GM23338 (cell line): ENCODE results near the gene THSD4. TPM values are rescaled to one million over a fixed set of nuclear protein-coding genes. Genes with fewer than 3 reads are reported as not detected.

ENCODE experiments used
- ATAC-seq: fragments of 200-7000 bp; cut with Tn5 transposase; 3 replicates; pipeline ENCODE4 v1.9.1; 2020
- DNase-seq: peaks from one replicate; pipeline ENCODE4 v3.0.0-alpha.2; 2015; ENCODE audit warnings: low spot score
- H2AFZ ChIP-seq: fragments of 200-600 bp; sonication (generic); 2 replicates; pipeline ENCODE4 v1.8.0; 2016; ENCODE audit warnings: antibody characterized with exemption, mild to moderate bottlenecking, moderate library complexity
- H3F3A ChIP-seq: fragments of 200-600 bp; sonication (generic); replicated peaks from 2 replicates; pipeline ENCODE4 v1.8.0; 2017; ENCODE audit warnings: antibody characterized with exemption, mixed run types, low read depth
- H3K27ac ChIP-seq: fragments of 200-600 bp; sonication (generic); 2 replicates; pipeline ENCODE4 v1.6.1; 2016; ENCODE audit warnings: low read depth
- H3K27me3 ChIP-seq: fragments of 200-600 bp; sonication (generic); 2 replicates; pipeline ENCODE4 v1.8.0; 2016; ENCODE audit warnings: mild to moderate bottlenecking, mixed run types, moderate library complexity; ENCODE audit not compliant: insufficient read depth
- H3K36me3 ChIP-seq: fragments of 200-600 bp; sonication (generic); 2 replicates; pipeline ENCODE4 v1.8.0; 2016; ENCODE audit warnings: mild to moderate bottlenecking; ENCODE audit not compliant: insufficient read depth
- H3K4me1 ChIP-seq: fragments of 200-600 bp; sonication (generic); 2 replicates; pipeline ENCODE4 v1.8.0; 2016; ENCODE audit warnings: mild to moderate bottlenecking, moderate library complexity; ENCODE audit not compliant: insufficient read depth
- H3K4me2 ChIP-seq: fragments of 200-600 bp; sonication (generic); 2 replicates; pipeline ENCODE4 v1.7.1; 2017; ENCODE audit warnings: mixed run types
- H3K4me3 ChIP-seq: fragments of 200-600 bp; sonication (generic); 2 replicates; pipeline ENCODE4 v1.6.1; 2016; ENCODE audit warnings: mixed run types
- H3K79me2 ChIP-seq: fragments of 200-600 bp; sonication (generic); replicated peaks from 2 replicates; pipeline ENCODE4 v1.8.0; 2017; ENCODE audit warnings: mild to moderate bottlenecking; ENCODE audit not compliant: insufficient read depth
- H3K9me2 ChIP-seq: fragments of 200-600 bp; sonication (generic); 2 replicates; pipeline ENCODE4 v1.8.0; 2017; ENCODE audit not compliant: insufficient read depth
- H4K20me1 ChIP-seq: fragments of 200-600 bp; sonication (generic); replicated peaks from 2 replicates; pipeline ENCODE4 v1.8.0; 2017; ENCODE audit warnings: mild to moderate bottlenecking; ENCODE audit not compliant: insufficient read depth
- H3K27ac Mint-ChIP-seq: 2 replicates; pipeline ENCODE4 v1.8.0; 2020; ENCODE audit warnings: inconsistent platforms, mild to moderate bottlenecking, moderate library complexity, mixed read lengths
- H3K27me3 Mint-ChIP-seq: 3 replicates; pipeline ENCODE4 v1.8.0; 2022; ENCODE audit warnings: low read depth, mild to moderate bottlenecking, moderate library complexity, mixed read lengths, inconsistent platforms; ENCODE audit not compliant: insufficient read depth, poor library complexity
- H3K36me3 Mint-ChIP-seq: 3 replicates; pipeline ENCODE4 v1.8.0; 2021; ENCODE audit warnings: low read depth, mild to moderate bottlenecking, inconsistent platforms, moderate library complexity, mixed read lengths
- H3K4me1 Mint-ChIP-seq: 3 replicates; pipeline ENCODE4 v1.8.0; 2020; ENCODE audit warnings: mild to moderate bottlenecking, inconsistent platforms, mixed read lengths
- H3K4me3 Mint-ChIP-seq: 3 replicates; pipeline ENCODE4 v1.8.0; 2021; ENCODE audit warnings: moderate library complexity, mild to moderate bottlenecking, inconsistent platforms, mixed read lengths
- H3K9me3 Mint-ChIP-seq: 3 replicates; pipeline ENCODE4 v1.8.0; 2020; ENCODE audit warnings: moderate library complexity, mild to moderate bottlenecking, inconsistent platforms, mixed read lengths
- CREB1 ChIP-seq: fragments of 250-450 bp; sonication (Bioruptor Pico); IDR thresholded peaks from 2 replicates; pipeline ENCODE4 v1.5.0; 2020; ENCODE audit warnings: low read depth, mild to moderate bottlenecking, moderate library complexity
- CTCF ChIP-seq, 2 experiments: fragments of 200-600 bp in 1 of 2; sonication (generic) in 1 of 2; conservative IDR thresholded peaks; 2 replicates each; pipeline versions ENCODE4 v1.5.1 to v1.6.1; 2016 to 2017; ENCODE audit warnings: antibody characterized with exemption in 2 of 2, low read depth in 2 of 2, mild to moderate bottlenecking in 2 of 2, moderate library complexity in 1 of 2
- ETS1 ChIP-seq: IDR thresholded peaks from 2 replicates; pipeline ENCODE4 v1.6.1; 2016; ENCODE audit warnings: antibody characterized with exemption
- EZH2phosphoT487 ChIP-seq: fragments of 200-600 bp; sonication (generic); IDR thresholded peaks from one replicate; pipeline ENCODE4 v1.8.1; 2018; ENCODE audit warnings: antibody characterized with exemption; ENCODE audit not compliant: unreplicated experiment
- POLR2AphosphoS5 ChIP-seq: IDR thresholded peaks from 2 replicates; pipeline ENCODE4 v1.6.1; 2016; ENCODE audit warnings: antibody characterized with exemption, low read depth
- STAT1 ChIP-seq: IDR thresholded peaks from one replicate; pipeline ENCODE4 v1.6.1; 2016; ENCODE audit warnings: antibody characterized with exemption; ENCODE audit not compliant: unreplicated experiment
- ZNF114 ChIP-seq: fragments of 250-450 bp; sonication (Bioruptor Pico); IDR thresholded peaks from 2 replicates; pipeline ENCODE4 v1.5.0; 2020; ENCODE audit warnings: mild to moderate bottlenecking, moderate library complexity
- ZNF331 ChIP-seq: fragments of 250-450 bp; sonication (Bioruptor Pico); IDR thresholded peaks from 2 replicates; pipeline ENCODE4 v1.5.0; 2020; ENCODE audit warnings: low read depth, mild to moderate bottlenecking, moderate library complexity
- ZNF462 ChIP-seq: fragments of 250-450 bp; sonication (Bioruptor Pico); IDR thresholded peaks from 2 replicates; pipeline ENCODE4 v1.5.0; 2020; ENCODE audit warnings: mild to moderate bottlenecking, moderate library complexity
- polyA plus RNA-seq: library from polyadenylated mRNA; unstranded; fragments of >200 nt; fragmentation: Nextera tagmentation; extraction: Ambion mirVana; gene quantifications from 2 replicates; pipeline ENCODE4 v1.2.1, GENCODE V29; 2016
- total RNA-seq: library from RNA; depleted of rRNA; stranded (reverse); fragments of >200 nt; shearing (Covaris generic); gene quantifications from 2 replicates; pipeline ENCODE4 v1.2.3, GENCODE V29; 2014
- TF ChIP-seq, protein P1 (sequence below): IDR thresholded peaks from one replicate; pipeline ENCODE4 v1.6.1; 2018; ENCODE audit warnings: antibody characterized with exemption; ENCODE audit not compliant: unreplicated experiment

THSD4 gene
- total and polyA plus RNA-seq, 2 experiments from 2014 or later, result 2.0 to 7.4 TPM

DNA sequence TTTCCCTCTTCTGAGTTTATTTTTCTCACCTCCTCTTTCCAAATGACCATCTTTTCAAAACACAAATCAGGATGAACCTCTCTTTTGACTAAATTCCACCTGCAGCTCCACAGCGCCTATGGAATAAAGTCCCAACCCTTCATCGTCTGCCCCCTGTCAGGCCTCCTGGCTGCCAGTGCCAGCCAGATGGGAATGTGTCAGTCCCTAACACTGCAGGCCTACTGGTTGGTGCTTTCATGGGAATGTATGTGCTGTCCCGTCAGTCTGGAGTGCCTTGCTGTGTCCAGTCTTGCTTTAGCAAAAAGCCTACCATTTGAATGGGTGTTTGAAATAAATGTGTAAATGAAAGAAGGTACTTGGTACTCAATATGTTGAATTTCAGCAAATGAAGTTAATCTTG, 310.1 kb downstream of the THSD4 start (continued):
- no peak for TF ChIP-seq CTCF (conservative IDR thresholded peaks at IDR 0.05; ENCODE audit: low read depth in 2 of 2)

DNA sequence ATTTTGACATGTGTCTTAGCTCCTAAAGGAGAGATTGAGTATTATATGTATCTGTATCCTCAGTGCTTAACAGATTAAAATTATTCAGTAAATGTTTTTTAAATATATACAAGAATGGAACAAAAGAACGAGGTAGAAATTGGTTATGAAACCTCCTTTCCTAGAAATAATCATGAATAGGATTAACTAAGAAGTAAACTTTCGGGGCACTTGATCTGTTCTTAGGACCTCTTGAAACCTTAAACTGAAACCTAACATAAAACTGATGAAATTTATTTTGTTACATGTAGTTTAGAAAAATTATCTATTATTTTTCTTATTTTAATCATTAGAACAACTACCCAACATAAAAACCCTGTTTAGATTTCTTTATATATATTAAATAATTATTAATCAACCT, 311.5 kb downstream of the THSD4 start:
- peaks cover 19% of the 10 kb centered on the region for H3K4me1 ChIP-seq
- no peak overlapping the region for H3K4me3 Mint-ChIP-seq
- no peaks in the 10 kb centered on the region for H3F3A ChIP-seq
- peaks cover 26% of the 10 kb centered on the region for H3K4me1 Mint-ChIP-seq
- no peak overlapping the region for H2AFZ ChIP-seq
- H4K20me1 ChIP-seq, result no peaks in the 10 kb centered on the region
- H3K79me2 ChIP-seq, result no peaks in the 10 kb centered on the region
- H3K9me3 Mint-ChIP-seq, result no peaks in the 10 kb centered on the region
- no peak for ATAC-seq
- H3K27me3 Mint-ChIP-seq, result peaks cover 3% of the 10 kb centered on the region
- no peaks in the 10 kb centered on the region for H3K27me3 ChIP-seq
- no peak overlapping the region for H3K4me3 ChIP-seq
- no peak overlapping the region for H3K4me2 ChIP-seq
- H3K36me3 ChIP-seq, result no peaks in the 10 kb centered on the region
- no peak overlapping the region for H3K27ac Mint-ChIP-seq
- no peaks in the 10 kb centered on the region for H3K36me3 Mint-ChIP-seq
- no peak for DNase-seq
- H3K9me2 ChIP-seq, result no peaks in the 10 kb centered on the region
- no peak overlapping the region for H3K27ac ChIP-seq
- TF ChIP-seq POLR2AphosphoS5 (no peak), CTCF (conservative IDR thresholded peaks at IDR 0.05; ENCODE audit: low read depth in 2 of 2) (no peak), ZNF462 (CRISPR knock-in tag) (no peak), STAT1 (no peak), EZH2phosphoT487 (no peak), ZNF331 (no peak), ETS1 (no peak), ZNF114 (CRISPR knock-in tag) (no peak), CREB1 (CRISPR knock-in tag) (no peak)
- TF ChIP-seq, protein P1, sequence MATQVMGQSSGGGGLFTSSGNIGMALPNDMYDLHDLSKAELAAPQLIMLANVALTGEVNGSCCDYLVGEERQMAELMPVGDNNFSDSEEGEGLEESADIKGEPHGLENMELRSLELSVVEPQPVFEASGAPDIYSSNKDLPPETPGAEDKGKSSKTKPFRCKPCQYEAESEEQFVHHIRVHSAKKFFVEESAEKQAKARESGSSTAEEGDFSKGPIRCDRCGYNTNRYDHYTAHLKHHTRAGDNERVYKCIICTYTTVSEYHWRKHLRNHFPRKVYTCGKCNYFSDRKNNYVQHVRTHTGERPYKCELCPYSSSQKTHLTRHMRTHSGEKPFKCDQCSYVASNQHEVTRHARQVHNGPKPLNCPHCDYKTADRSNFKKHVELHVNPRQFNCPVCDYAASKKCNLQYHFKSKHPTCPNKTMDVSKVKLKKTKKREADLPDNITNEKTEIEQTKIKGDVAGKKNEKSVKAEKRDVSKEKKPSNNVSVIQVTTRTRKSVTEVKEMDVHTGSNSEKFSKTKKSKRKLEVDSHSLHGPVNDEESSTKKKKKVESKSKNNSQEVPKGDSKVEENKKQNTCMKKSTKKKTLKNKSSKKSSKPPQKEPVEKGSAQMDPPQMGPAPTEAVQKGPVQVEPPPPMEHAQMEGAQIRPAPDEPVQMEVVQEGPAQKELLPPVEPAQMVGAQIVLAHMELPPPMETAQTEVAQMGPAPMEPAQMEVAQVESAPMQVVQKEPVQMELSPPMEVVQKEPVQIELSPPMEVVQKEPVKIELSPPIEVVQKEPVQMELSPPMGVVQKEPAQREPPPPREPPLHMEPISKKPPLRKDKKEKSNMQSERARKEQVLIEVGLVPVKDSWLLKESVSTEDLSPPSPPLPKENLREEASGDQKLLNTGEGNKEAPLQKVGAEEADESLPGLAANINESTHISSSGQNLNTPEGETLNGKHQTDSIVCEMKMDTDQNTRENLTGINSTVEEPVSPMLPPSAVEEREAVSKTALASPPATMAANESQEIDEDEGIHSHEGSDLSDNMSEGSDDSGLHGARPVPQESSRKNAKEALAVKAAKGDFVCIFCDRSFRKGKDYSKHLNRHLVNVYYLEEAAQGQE, result no peak
